Measurements from ENCODE around the gene SEMA3D. TPM values are rescaled to one million over a fixed set of nuclear protein-coding genes. Genes with fewer than 3 reads are reported as not detected.

Gene SEMA3D
- polyA plus RNA-seq, 2 of the 4 experiments (the other 2 are of a cell fraction), result 0.04 to 0.13 TPM

DNA sequence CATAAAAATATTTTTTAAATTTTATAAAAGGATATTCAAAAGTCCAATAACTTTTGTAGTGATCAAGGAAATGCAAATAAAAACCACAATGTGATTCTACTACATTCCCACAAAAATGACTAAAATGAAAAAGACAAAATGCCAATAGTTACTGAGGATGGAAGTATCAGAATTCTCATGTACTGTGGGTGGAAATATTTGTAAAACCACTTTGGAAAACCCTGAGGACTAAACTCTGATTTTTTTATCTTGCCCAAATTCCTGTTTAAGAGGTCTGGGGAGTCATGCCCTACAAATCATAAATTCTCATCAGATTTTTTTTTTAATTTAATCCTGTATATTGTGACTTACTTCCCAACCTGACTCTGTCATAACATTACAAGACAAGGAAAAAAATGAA lies 9.8 kb upstream of the SEMA3D start:
- H3K4me3 ChIP-seq, result no peak overlapping the region
- H3K9me3 ChIP-seq, result no peaks in the 10 kb centered on the region
- no peak for TF ChIP-seq CBX2 (IDR thresholded peaks at IDR 0.05; ENCODE audit: borderline replicate concordance, low read depth)
- TF ChIP-seq CEBPB (IDR thresholded peaks at IDR 0.05), result no peak
- no peak for TF ChIP-seq HOXB13 (CRISPR knock-in tag; IDR thresholded peaks at IDR 0.05; ENCODE audit: low read depth)
- no peak for TF ChIP-seq RCOR1 (IDR thresholded peaks at IDR 0.05; ENCODE audit: low read depth, low read length)
- TF ChIP-seq FOSB (CRISPR knock-in tag; IDR thresholded peaks at IDR 0.05), result no peak
- no peak for TF ChIP-seq PHF8 (IDR thresholded peaks at IDR 0.05; ENCODE audit: borderline replicate concordance, low read depth)
- no peak for TF ChIP-seq NPAS2 (CRISPR knock-in tag; IDR thresholded peaks at IDR 0.05; ENCODE audit: borderline replicate concordance)
- TF ChIP-seq ATOH8 (CRISPR knock-in tag; IDR thresholded peaks at IDR 0.05; ENCODE audit: low read depth), result no peak
- TF ChIP-seq POLR2AphosphoS2 (conservative IDR thresholded peaks at IDR 0.05; ENCODE audit: low read length), result no peak
- TF ChIP-seq, protein P1, sequence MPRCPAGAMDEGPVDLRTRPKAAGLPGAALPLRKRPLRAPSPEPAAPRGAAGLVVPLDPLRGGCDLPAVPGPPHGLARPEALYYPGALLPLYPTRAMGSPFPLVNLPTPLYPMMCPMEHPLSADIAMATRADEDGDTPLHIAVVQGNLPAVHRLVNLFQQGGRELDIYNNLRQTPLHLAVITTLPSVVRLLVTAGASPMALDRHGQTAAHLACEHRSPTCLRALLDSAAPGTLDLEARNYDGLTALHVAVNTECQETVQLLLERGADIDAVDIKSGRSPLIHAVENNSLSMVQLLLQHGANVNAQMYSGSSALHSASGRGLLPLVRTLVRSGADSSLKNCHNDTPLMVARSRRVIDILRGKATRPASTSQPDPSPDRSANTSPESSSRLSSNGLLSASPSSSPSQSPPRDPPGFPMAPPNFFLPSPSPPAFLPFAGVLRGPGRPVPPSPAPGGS (IDR thresholded peaks at IDR 0.05), result no peak
- no peak for TF ChIP-seq EP300 (IDR thresholded peaks at IDR 0.05)
- TF ChIP-seq ZC3H11A (IDR thresholded peaks at IDR 0.05), result no peak
- no peak for TF ChIP-seq GATA3 (IDR thresholded peaks at IDR 0.05; ENCODE audit: borderline replicate concordance)
- no peak for TF ChIP-seq CHD2 (IDR thresholded peaks at IDR 0.05; ENCODE audit: low read length, partially characterized antibody)
- no peak for TF ChIP-seq RAD21 (conservative IDR thresholded peaks at IDR 0.05 in 1 of 2, IDR thresholded peaks at IDR 0.05 in 1 of 2)
- no peak for TF ChIP-seq TFCP2L1 (CRISPR knock-in tag; IDR thresholded peaks at IDR 0.05)
- no peak for TF ChIP-seq ZSCAN20 (CRISPR knock-in tag; IDR thresholded peaks at IDR 0.05)
- TF ChIP-seq MAFK (IDR thresholded peaks at IDR 0.05; ENCODE audit: partially characterized antibody), result no peak
- H3K4me1 ChIP-seq, result no peaks in the 10 kb centered on the region
- POLR2A ChIA-PET, result no interaction called here
- ATAC-seq (no peak), DNase-seq (ENCODE audit: low read depth in 1 of 2, low spot score in 1 of 2) (no peak), FAIRE-seq (no peak)
- CTCF ChIA-PET, result interaction anchor here (2.2 kb wide), 1 partner anchor 10 kb away, joined by 9 read pairs; the partner anchor contains the start of gene SEMA3D
- no peak overlapping the region for H3K27ac ChIP-seq
- H3K4me2 ChIP-seq, result no peak overlapping the region

DNA sequence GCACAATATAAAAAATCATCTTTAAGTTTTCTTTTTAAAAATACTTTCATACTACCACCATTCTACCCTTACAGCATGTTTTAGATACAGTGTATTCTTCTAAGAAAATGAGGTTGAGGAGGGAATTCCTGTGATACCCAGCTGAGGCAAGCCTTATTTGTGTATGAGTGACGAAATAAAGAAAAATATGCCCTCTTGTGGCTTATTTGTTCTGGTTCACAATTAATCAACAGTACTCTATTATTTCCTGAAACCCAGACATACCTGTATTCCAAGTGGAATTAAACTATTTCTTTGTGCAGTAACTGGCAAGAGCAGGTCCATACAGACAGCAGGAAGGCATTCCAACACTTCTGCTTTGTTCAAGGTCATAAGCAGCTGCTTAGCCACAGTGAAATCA lies 4.5 kb upstream of the SEMA3D start:
- ChIA-PET POLR2A (no interaction called here), CTCF (interaction anchor here (0.6 to 1.9 kb wide), 3 partner anchors 149 to 1256 kb away, joined by 3 to 5 read pairs (median 3); no protein-coding TSS in a partner anchor)
- WGBS (ENCODE audit: missing lambda C conversion rate), result 5% methylated on average over 1 of the region's 1 CpG
- H3K4me2 ChIP-seq, result no peak overlapping the region
- ATAC-seq, result no peak
- H3K4me1 ChIP-seq, result no peaks in the 10 kb centered on the region
- no peaks in the 10 kb centered on the region for H3K9me3 ChIP-seq
- H3K27ac ChIP-seq, result no peak overlapping the region
- no peak overlapping the region for H3K4me3 ChIP-seq
- FAIRE-seq, result no peak
- DNase-seq (ENCODE audit: low read depth in 1 of 2, low spot score in 1 of 2), result peak; percentile 7 to 13
- TF ChIP-seq JUN (IDR thresholded peaks at IDR 0.05), result no peak
- TF ChIP-seq EHF (CRISPR knock-in tag; IDR thresholded peaks at IDR 0.05), result no peak
- peak; percentile 28; the same call in 1 of the 3 replicates for TF ChIP-seq SMC3 (IDR thresholded peaks at IDR 0.05)
- no peak for TF ChIP-seq HES2 (IDR thresholded peaks at IDR 0.05)
- no peak for TF ChIP-seq ZSCAN20 (CRISPR knock-in tag; IDR thresholded peaks at IDR 0.05)
- TF ChIP-seq, protein P2, sequence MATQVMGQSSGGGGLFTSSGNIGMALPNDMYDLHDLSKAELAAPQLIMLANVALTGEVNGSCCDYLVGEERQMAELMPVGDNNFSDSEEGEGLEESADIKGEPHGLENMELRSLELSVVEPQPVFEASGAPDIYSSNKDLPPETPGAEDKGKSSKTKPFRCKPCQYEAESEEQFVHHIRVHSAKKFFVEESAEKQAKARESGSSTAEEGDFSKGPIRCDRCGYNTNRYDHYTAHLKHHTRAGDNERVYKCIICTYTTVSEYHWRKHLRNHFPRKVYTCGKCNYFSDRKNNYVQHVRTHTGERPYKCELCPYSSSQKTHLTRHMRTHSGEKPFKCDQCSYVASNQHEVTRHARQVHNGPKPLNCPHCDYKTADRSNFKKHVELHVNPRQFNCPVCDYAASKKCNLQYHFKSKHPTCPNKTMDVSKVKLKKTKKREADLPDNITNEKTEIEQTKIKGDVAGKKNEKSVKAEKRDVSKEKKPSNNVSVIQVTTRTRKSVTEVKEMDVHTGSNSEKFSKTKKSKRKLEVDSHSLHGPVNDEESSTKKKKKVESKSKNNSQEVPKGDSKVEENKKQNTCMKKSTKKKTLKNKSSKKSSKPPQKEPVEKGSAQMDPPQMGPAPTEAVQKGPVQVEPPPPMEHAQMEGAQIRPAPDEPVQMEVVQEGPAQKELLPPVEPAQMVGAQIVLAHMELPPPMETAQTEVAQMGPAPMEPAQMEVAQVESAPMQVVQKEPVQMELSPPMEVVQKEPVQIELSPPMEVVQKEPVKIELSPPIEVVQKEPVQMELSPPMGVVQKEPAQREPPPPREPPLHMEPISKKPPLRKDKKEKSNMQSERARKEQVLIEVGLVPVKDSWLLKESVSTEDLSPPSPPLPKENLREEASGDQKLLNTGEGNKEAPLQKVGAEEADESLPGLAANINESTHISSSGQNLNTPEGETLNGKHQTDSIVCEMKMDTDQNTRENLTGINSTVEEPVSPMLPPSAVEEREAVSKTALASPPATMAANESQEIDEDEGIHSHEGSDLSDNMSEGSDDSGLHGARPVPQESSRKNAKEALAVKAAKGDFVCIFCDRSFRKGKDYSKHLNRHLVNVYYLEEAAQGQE (IDR thresholded peaks at IDR 0.05), result no peak
- TF ChIP-seq ESRRA (IDR thresholded peaks at IDR 0.05; ENCODE audit: borderline replicate concordance, low read length), result no peak
- TF ChIP-seq ZC3H11A (IDR thresholded peaks at IDR 0.05), result no peak
- no peak for TF ChIP-seq FOXS1 (CRISPR knock-in tag; IDR thresholded peaks at IDR 0.05)
- no peak for TF ChIP-seq MAFK (IDR thresholded peaks at IDR 0.05; ENCODE audit: partially characterized antibody)
- TF ChIP-seq ATOH8 (CRISPR knock-in tag; IDR thresholded peaks at IDR 0.05; ENCODE audit: low read depth), result no peak
- no peak for TF ChIP-seq RFX5 (IDR thresholded peaks at IDR 0.05)
- no peak for TF ChIP-seq NR3C1 (IDR thresholded peaks at IDR 0.05)
- TF ChIP-seq TFCP2L1 (CRISPR knock-in tag; IDR thresholded peaks at IDR 0.05), result no peak
- TF ChIP-seq CEBPB (IDR thresholded peaks at IDR 0.05), result 0 out of 4 replicates have a peak, but pooled peaks of 1 of the 2 experiments have one; percentile 23
- no peak for TF ChIP-seq HEYL (CRISPR knock-in tag; IDR thresholded peaks at IDR 0.05)
- TF ChIP-seq PBX3 (IDR thresholded peaks at IDR 0.05), result no peak
